GM12878 (cell line): ENCODE measurements around the gene NCAN. TPM values are rescaled to one million over a fixed set of nuclear protein-coding genes. Genes with fewer than 3 reads are reported as not detected.

Source experiments
- ATAC-seq: fragments of 200-7000 bp; cut with Tn5 transposase; 3 replicates; pipeline ENCODE4 v1.9.1; 2020; ENCODE audit warnings: mild to moderate bottlenecking, moderate library complexity
- BruUV-seq: library from RNA; stranded (reverse); fragments of 400-500 nt; replicated peaks from 2 replicates; lab custom pipeline; 2021; lab: Mats Ljungman, UMichigan
- CTCF ChIA-PET: fragments of 300-600 bp; sonication (Branson Sonifier 250); formaldehyde crosslinking; extraction: SDS; loops from one replicate; lab custom pipeline; 2021; ENCODE audit warnings: inconsistent platforms; lab: Yijun Ruan, JAX
- POLR2A ChIA-PET: fragments of 350-600 bp; formaldehyde crosslinking; extraction: SDS; loops from one replicate; lab custom pipeline; 2021; ENCODE audit warnings: inconsistent platforms; lab: Charles Lee
- RAD21 ChIA-PET: fragments of 300-600 bp; sonication (Branson Sonifier 250); formaldehyde crosslinking; loops from one replicate; lab custom pipeline; 2023; ENCODE audit warnings: antibody characterized with exemption; ENCODE audit not compliant: unreplicated experiment; lab: Charles Lee
- SMC1A ChIA-PET: fragments of 300-600 bp; sonication (Branson Sonifier 250); formaldehyde crosslinking; loops from one replicate; lab custom pipeline; 2023; ENCODE audit not compliant: unreplicated experiment, uncharacterized antibody; lab: Charles Lee
- DNase-seq: peaks from one replicate; pipeline ENCODE4 v3.0.0-alpha.2; 2011; ENCODE audit warnings: low read depth, low spot score
- FAIRE-seq: peaks from 3 replicates; lab custom pipeline; 2011; peaks lifted over from hg19 to GRCh38; lab: Jason Lieb, UNC
- H2AFZ ChIP-seq: 2 replicates; pipeline ENCODE4 v1.6.0; 2011; ENCODE audit warnings: low read depth, low read length, control low read depth; ENCODE audit not compliant: control insufficient read depth
- H3K27ac ChIP-seq: 2 replicates; pipeline ENCODE4 v1.5.1; 2011; ENCODE audit warnings: control low read depth; ENCODE audit not compliant: control insufficient read depth, insufficient read depth
- H3K27me3 ChIP-seq, 2 experiments: replicated peaks in 1 of 2; 2 replicates each; pipeline versions ENCODE4 v1.6.0 to v1.6.1; 2011; ENCODE audit warnings: low read length in 1 of 2; ENCODE audit not compliant: control insufficient read depth in 2 of 2, insufficient read depth in 2 of 2
- H3K36me3 ChIP-seq, 2 experiments: 2 replicates each; pipeline ENCODE4 v1.5.1; 2011; ENCODE audit warnings: low read length in 1 of 2; ENCODE audit not compliant: control insufficient read depth in 2 of 2, insufficient read depth in 2 of 2
- H3K4me1 ChIP-seq: 2 replicates; pipeline ENCODE4 v1.6.1; 2011; ENCODE audit warnings: mild to moderate bottlenecking, low read length, moderate library complexity, mixed read lengths; ENCODE audit not compliant: control insufficient read depth, insufficient read depth
- H3K4me2 ChIP-seq: 2 replicates; pipeline ENCODE4 v1.6.0; 2011; ENCODE audit warnings: control low read depth; ENCODE audit not compliant: control insufficient read depth, insufficient read depth
- H3K4me3 ChIP-seq: fragments of 200-600 bp; sonication (generic); 2 replicates; pipeline ENCODE4 v1.5.1; 2016
- H3K79me2 ChIP-seq: 2 replicates; pipeline ENCODE4 v1.6.0; 2011; ENCODE audit warnings: low read length; ENCODE audit not compliant: control insufficient read depth, insufficient read depth
- H3K9ac ChIP-seq: 2 replicates; pipeline ENCODE4 v1.8.0; 2011; ENCODE audit warnings: low read length, control low read depth, mixed read lengths; ENCODE audit not compliant: control insufficient read depth, insufficient read depth
- H3K9me3 ChIP-seq: replicated peaks from 3 replicates; pipeline ENCODE4 v1.5.1; 2011; ENCODE audit warnings: mild to moderate bottlenecking, low read length; ENCODE audit not compliant: control insufficient read depth, insufficient read depth
- H4K20me1 ChIP-seq: 2 replicates; pipeline ENCODE4 v1.6.0; 2011; ENCODE audit not compliant: control insufficient read depth, insufficient read depth
- ETV6 ChIP-seq, 2 experiments: fragments of 450-650 bp in 1 of 2; IDR thresholded peaks in 1 of 2; conservative IDR thresholded peaks in 1 of 2; 2 replicates each; pipeline ENCODE4 v1.6.1; 2014; ENCODE audit warnings: antibody characterized with exemption in 1 of 2, borderline replicate concordance in 1 of 2, low read depth in 1 of 2, mild to moderate bottlenecking in 1 of 2, moderate library complexity in 1 of 2
- GATAD2B ChIP-seq: fragments of 450-650 bp; conservative IDR thresholded peaks from 2 replicates; pipeline ENCODE4 v1.6.1; 2017; ENCODE audit warnings: low read depth, mild to moderate bottlenecking, moderate library complexity
- NFXL1 ChIP-seq: fragments of 450-650 bp; IDR thresholded peaks from 2 replicates; pipeline ENCODE4 v1.6.1; 2017; ENCODE audit warnings: antibody characterized with exemption, mild to moderate bottlenecking, borderline replicate concordance
- ZNF24 ChIP-seq: fragments of 450-650 bp; IDR thresholded peaks from 2 replicates; pipeline ENCODE4 v1.6.1; 2017; ENCODE audit warnings: antibody characterized with exemption, mild to moderate bottlenecking
- WGBS: methylation state at CpG from one replicate; pipeline ENCODE4 v1.1.6; 2016; ENCODE audit warnings: low lambda C conversion rate; ENCODE audit not compliant: insufficient replicate concordance, insufficient coverage; ENCODE audit errors: missing lambda C conversion rate; 5-methylcytosine and 5-hydroxymethylcytosine counted together
- in situ Hi-C: fragments of 300-500 bp; cut with MboI; formaldehyde crosslinking; loops from 9 replicates; pipeline ENCODE4 v1.14.3; 2018; ENCODE audit warnings: mixed read lengths
- intact Hi-C: fragments of 100-400 bp; cut with micrococcal nuclease; formaldehyde crosslinking; loops from one replicate; pipeline ENCODE4 v1.14.2; 2022; ENCODE audit not compliant: unreplicated experiment
- polyA plus RNA-seq, 11 experiments: library from polyadenylated mRNA; depleted of rRNA in 4 of 11; unstranded in 6 of 11; stranded (reverse) in 5 of 11; fragments of >200 nt; fragmentation: Nextera tagmentation in 4 of 11; fragmentation: Illumina TruSeq in 1 of 11; extraction: Ambion mirVana in 4 of 11; extraction: Trizol in 1 of 11; gene quantifications; 1 replicate in 1 of 11; 2 replicates in 10 of 11; pipeline versions ENCODE4 v1.2.1 to v1.2.3, GENCODE V29; 2011 to 2016; ENCODE audit warnings: inconsistent platforms in 2 of 11, missing spikeins in 2 of 11, low read depth in 1 of 11
- total RNA-seq, 4 experiments: library from RNA; depleted of rRNA in 3 of 4; stranded (reverse); fragments of >200 nt in 3 of 4; fragmentation: Illumina TruSeq in 1 of 4; extraction: Trizol in 1 of 4; gene quantifications; 2 replicates each; pipeline versions ENCODE4 v1.2.1 to v1.2.3, GENCODE V29; 2013 to 2021
- TF ChIP-seq, protein P1 (sequence below): fragments of 450-650 bp; IDR thresholded peaks from 2 replicates; pipeline ENCODE4 v1.6.1; 2018; ENCODE audit warnings: borderline replicate concordance, mild to moderate bottlenecking; ENCODE audit not compliant: partially characterized antibody

Gene NCAN
- total and polyA plus RNA-seq, 10 of the 15 experiments (the other 5 are each of a cell fraction or from before 2014, with no cell fraction given), result 0.02 to 0.34 (median 0.12) TPM; not detected in 1

DNA sequence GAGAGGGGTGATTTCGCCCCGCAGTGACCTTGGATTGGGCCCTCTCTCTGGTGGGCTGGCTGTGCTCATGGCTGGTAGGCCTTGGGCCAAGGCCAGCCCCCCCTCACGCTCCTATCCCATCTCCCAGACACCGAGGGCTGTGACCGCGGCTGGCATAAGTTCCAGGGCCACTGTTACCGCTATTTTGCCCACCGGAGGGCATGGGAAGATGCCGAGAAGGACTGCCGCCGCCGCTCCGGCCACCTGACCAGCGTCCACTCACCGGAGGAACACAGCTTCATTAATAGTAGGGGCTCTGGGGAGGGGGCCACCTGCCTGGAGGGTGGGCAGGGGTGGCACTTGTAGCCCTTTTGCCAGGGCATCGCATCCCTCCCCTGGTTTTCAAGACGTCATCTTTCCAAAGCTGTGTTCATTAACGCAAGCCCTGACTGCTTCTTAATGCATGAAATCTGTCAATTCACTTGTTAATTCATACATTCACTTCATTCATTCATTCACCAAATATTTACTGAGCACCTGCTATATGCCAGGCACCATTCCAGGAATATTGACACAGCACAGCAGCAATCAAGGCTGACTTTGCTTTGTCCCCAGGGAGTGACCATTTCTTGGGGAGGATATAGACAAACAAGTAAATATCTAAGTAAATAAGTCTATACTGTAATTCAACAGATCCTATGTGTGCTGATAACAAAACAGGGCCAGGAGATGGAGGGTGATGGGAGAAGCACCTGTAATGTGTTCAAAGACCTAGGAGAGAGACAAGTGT lies 26.6 kb downstream of the NCAN start:
- ChIA-PET POLR2A (no interaction called here), RAD21 (no interaction called here), CTCF (no interaction called here), SMC1A (no interaction called here)
- whole genome bisulfite sequencing, result 61% methylated on average over 17 of the region's 18 CpGs
- Histone ChIP-seq H3K27ac (no peak overlapping the region), H3K4me2 (no peak overlapping the region), H3K36me3 (no peaks in the 10 kb centered on the region), H3K79me2 (no peaks in the 10 kb centered on the region), H3K4me3 (no peak overlapping the region), H3K9me3 (peaks cover 11% of the 10 kb centered on the region; the same call in 2 of the 3 replicates), H2AFZ (no peak overlapping the region), H3K4me1 (no peaks in the 10 kb centered on the region), H3K27me3 (no peaks in the 10 kb centered on the region), H3K9ac (no peak overlapping the region), H4K20me1 (no peaks in the 10 kb centered on the region)
- FAIRE-seq (no peak), DNase-seq (no peak), ATAC-seq (no peak)
- in situ Hi-C loops, result no loop called here
- TF ChIP-seq ZNF24, result 0 out of 2 replicates have a peak, but pooled peaks have one; percentile 47
- TF ChIP-seq ETV6 (conservative IDR thresholded peaks at IDR 0.05 in 1 of 2, IDR thresholded peaks at IDR 0.05 in 1 of 2; ENCODE audit: borderline replicate concordance in 1 of 2, low read depth in 1 of 2), result no peak
- intact Hi-C loops, result no loop called here
- no TSS peak for BruUV-seq

DNA sequence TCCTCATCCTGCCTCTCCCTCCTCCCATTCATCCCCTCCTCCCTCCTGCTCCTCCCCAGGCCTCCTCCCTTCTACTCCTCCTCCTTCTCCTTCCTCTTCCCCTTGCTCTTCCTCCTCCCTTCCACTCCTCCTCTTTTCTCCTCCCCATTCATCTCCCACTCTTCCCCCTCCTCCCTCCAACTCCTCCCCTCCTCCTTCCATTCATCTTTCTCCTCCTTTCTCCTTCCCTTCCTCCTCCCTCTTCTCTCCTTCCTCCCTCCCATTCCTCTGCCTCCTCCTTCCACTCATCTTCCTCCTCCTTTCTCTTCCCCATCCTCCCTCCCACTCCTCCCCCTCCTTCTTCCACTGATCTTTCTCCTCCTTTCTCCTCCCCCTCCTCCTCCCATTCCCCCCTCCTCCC lies 27.9 kb downstream of the NCAN start:
- H3K79me2 ChIP-seq, result no peaks in the 10 kb centered on the region
- TF ChIP-seq NFXL1, result peak; percentile 89
- TF ChIP-seq, protein P1, sequence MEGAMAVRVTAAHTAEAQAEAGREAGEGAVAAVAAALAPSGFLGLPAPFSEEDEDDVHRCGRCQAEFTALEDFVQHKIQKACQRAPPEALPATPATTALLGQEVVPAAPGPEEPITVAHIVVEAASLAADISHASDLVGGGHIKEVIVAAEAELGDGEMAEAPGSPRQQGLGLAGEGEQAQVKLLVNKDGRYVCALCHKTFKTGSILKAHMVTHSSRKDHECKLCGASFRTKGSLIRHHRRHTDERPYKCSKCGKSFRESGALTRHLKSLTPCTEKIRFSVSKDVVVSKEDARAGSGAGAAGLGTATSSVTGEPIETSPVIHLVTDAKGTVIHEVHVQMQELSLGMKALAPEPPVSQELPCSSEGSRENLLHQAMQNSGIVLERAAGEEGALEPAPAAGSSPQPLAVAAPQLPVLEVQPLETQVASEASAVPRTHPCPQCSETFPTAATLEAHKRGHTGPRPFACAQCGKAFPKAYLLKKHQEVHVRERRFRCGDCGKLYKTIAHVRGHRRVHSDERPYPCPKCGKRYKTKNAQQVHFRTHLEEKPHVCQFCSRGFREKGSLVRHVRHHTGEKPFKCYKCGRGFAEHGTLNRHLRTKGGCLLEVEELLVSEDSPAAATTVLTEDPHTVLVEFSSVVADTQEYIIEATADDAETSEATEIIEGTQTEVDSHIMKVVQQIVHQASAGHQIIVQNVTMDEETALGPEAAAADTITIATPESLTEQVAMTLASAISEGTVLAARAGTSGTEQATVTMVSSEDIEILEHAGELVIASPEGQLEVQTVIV, result no peak
- TF ChIP-seq GATAD2B, result no peak
- TF ChIP-seq, all 136 proteins: peak for 1
- Histone ChIP-seq H3K4me1 (no peaks in the 10 kb centered on the region), H3K9ac (no peak overlapping the region), H3K27me3 (no peaks in the 10 kb centered on the region), H3K9me3 (peaks cover 3% of the 10 kb centered on the region; the same call in 2 of the 3 replicates), H3K27ac (no peak overlapping the region), H3K4me3 (no peak overlapping the region), H3K4me2 (no peak overlapping the region), H3K36me3 (no peaks in the 10 kb centered on the region), H4K20me1 (no peaks in the 10 kb centered on the region), H2AFZ (no peak overlapping the region)
- ChIA-PET RAD21 (no interaction called here), CTCF (no interaction called here), POLR2A (no interaction called here), SMC1A (no interaction called here)
- no peak for FAIRE-seq
- intact Hi-C loops, result no loop called here
- DNase-seq, result no peak
- no TSS peak for BruUV-seq
- in situ Hi-C loops, result no loop called here
- ATAC-seq, result no peak
